GM23338 (cell line): ENCODE results near the gene FAM3D. TPM values are rescaled to one million over a fixed set of nuclear protein-coding genes. Genes with fewer than 3 reads are reported as not detected.

Source experiments
- ATAC-seq: fragments of 200-7000 bp; cut with Tn5 transposase; 3 replicates; pipeline ENCODE4 v1.9.1; 2020
- DNase-seq: peaks from one replicate; pipeline ENCODE4 v3.0.0-alpha.2; 2015; ENCODE audit warnings: low spot score
- H2AFZ ChIP-seq: fragments of 200-600 bp; sonication (generic); 2 replicates; pipeline ENCODE4 v1.8.0; 2016; ENCODE audit warnings: antibody characterized with exemption, mild to moderate bottlenecking, moderate library complexity
- H3F3A ChIP-seq: fragments of 200-600 bp; sonication (generic); replicated peaks from 2 replicates; pipeline ENCODE4 v1.8.0; 2017; ENCODE audit warnings: antibody characterized with exemption, mixed run types, low read depth
- H3K27ac ChIP-seq: fragments of 200-600 bp; sonication (generic); 2 replicates; pipeline ENCODE4 v1.6.1; 2016; ENCODE audit warnings: low read depth
- H3K27me3 ChIP-seq: fragments of 200-600 bp; sonication (generic); 2 replicates; pipeline ENCODE4 v1.8.0; 2016; ENCODE audit warnings: mild to moderate bottlenecking, mixed run types, moderate library complexity; ENCODE audit not compliant: insufficient read depth
- H3K36me3 ChIP-seq: fragments of 200-600 bp; sonication (generic); 2 replicates; pipeline ENCODE4 v1.8.0; 2016; ENCODE audit warnings: mild to moderate bottlenecking; ENCODE audit not compliant: insufficient read depth
- H3K4me1 ChIP-seq: fragments of 200-600 bp; sonication (generic); 2 replicates; pipeline ENCODE4 v1.8.0; 2016; ENCODE audit warnings: mild to moderate bottlenecking, moderate library complexity; ENCODE audit not compliant: insufficient read depth
- H3K4me2 ChIP-seq: fragments of 200-600 bp; sonication (generic); 2 replicates; pipeline ENCODE4 v1.7.1; 2017; ENCODE audit warnings: mixed run types
- H3K4me3 ChIP-seq: fragments of 200-600 bp; sonication (generic); 2 replicates; pipeline ENCODE4 v1.6.1; 2016; ENCODE audit warnings: mixed run types
- H3K79me2 ChIP-seq: fragments of 200-600 bp; sonication (generic); replicated peaks from 2 replicates; pipeline ENCODE4 v1.8.0; 2017; ENCODE audit warnings: mild to moderate bottlenecking; ENCODE audit not compliant: insufficient read depth
- H3K9me2 ChIP-seq: fragments of 200-600 bp; sonication (generic); 2 replicates; pipeline ENCODE4 v1.8.0; 2017; ENCODE audit not compliant: insufficient read depth
- H4K20me1 ChIP-seq: fragments of 200-600 bp; sonication (generic); replicated peaks from 2 replicates; pipeline ENCODE4 v1.8.0; 2017; ENCODE audit warnings: mild to moderate bottlenecking; ENCODE audit not compliant: insufficient read depth
- H3K27ac Mint-ChIP-seq: 2 replicates; pipeline ENCODE4 v1.8.0; 2020; ENCODE audit warnings: inconsistent platforms, mild to moderate bottlenecking, moderate library complexity, mixed read lengths
- H3K27me3 Mint-ChIP-seq: 3 replicates; pipeline ENCODE4 v1.8.0; 2022; ENCODE audit warnings: low read depth, mild to moderate bottlenecking, moderate library complexity, mixed read lengths, inconsistent platforms; ENCODE audit not compliant: insufficient read depth, poor library complexity
- H3K36me3 Mint-ChIP-seq: 3 replicates; pipeline ENCODE4 v1.8.0; 2021; ENCODE audit warnings: low read depth, mild to moderate bottlenecking, inconsistent platforms, moderate library complexity, mixed read lengths
- H3K4me1 Mint-ChIP-seq: 3 replicates; pipeline ENCODE4 v1.8.0; 2020; ENCODE audit warnings: mild to moderate bottlenecking, inconsistent platforms, mixed read lengths
- H3K4me3 Mint-ChIP-seq: 3 replicates; pipeline ENCODE4 v1.8.0; 2021; ENCODE audit warnings: moderate library complexity, mild to moderate bottlenecking, inconsistent platforms, mixed read lengths
- H3K9me3 Mint-ChIP-seq: 3 replicates; pipeline ENCODE4 v1.8.0; 2020; ENCODE audit warnings: moderate library complexity, mild to moderate bottlenecking, inconsistent platforms, mixed read lengths
- CREB1 ChIP-seq: fragments of 250-450 bp; sonication (Bioruptor Pico); IDR thresholded peaks from 2 replicates; pipeline ENCODE4 v1.5.0; 2020; ENCODE audit warnings: low read depth, mild to moderate bottlenecking, moderate library complexity
- EZH2 ChIP-seq: fragments of 200-600 bp; sonication (generic); IDR thresholded peaks from one replicate; pipeline ENCODE4 v1.8.0; 2017; ENCODE audit warnings: antibody characterized with exemption, mild to moderate bottlenecking, low read depth; ENCODE audit not compliant: unreplicated experiment
- EZH2phosphoT487 ChIP-seq: fragments of 200-600 bp; sonication (generic); IDR thresholded peaks from one replicate; pipeline ENCODE4 v1.8.1; 2018; ENCODE audit warnings: antibody characterized with exemption; ENCODE audit not compliant: unreplicated experiment
- JUNB ChIP-seq: IDR thresholded peaks from one replicate; pipeline ENCODE4 v1.6.1; 2016; ENCODE audit warnings: antibody characterized with exemption; ENCODE audit not compliant: unreplicated experiment
- NANOG ChIP-seq: IDR thresholded peaks from 2 replicates; pipeline ENCODE4 v1.6.1; 2016; ENCODE audit warnings: antibody characterized with exemption, borderline replicate concordance
- POLR2AphosphoS5 ChIP-seq: IDR thresholded peaks from 2 replicates; pipeline ENCODE4 v1.6.1; 2016; ENCODE audit warnings: antibody characterized with exemption, low read depth
- STAT1 ChIP-seq: IDR thresholded peaks from one replicate; pipeline ENCODE4 v1.6.1; 2016; ENCODE audit warnings: antibody characterized with exemption; ENCODE audit not compliant: unreplicated experiment
- ZNF114 ChIP-seq: fragments of 250-450 bp; sonication (Bioruptor Pico); IDR thresholded peaks from 2 replicates; pipeline ENCODE4 v1.5.0; 2020; ENCODE audit warnings: mild to moderate bottlenecking, moderate library complexity
- ZNF331 ChIP-seq: fragments of 250-450 bp; sonication (Bioruptor Pico); IDR thresholded peaks from 2 replicates; pipeline ENCODE4 v1.5.0; 2020; ENCODE audit warnings: low read depth, mild to moderate bottlenecking, moderate library complexity
- polyA plus RNA-seq: library from polyadenylated mRNA; unstranded; fragments of >200 nt; fragmentation: Nextera tagmentation; extraction: Ambion mirVana; gene quantifications from 2 replicates; pipeline ENCODE4 v1.2.1, GENCODE V29; 2016
- total RNA-seq: library from RNA; depleted of rRNA; stranded (reverse); fragments of >200 nt; shearing (Covaris generic); gene quantifications from 2 replicates; pipeline ENCODE4 v1.2.3, GENCODE V29; 2014
- TF ChIP-seq, protein P1 (sequence below): IDR thresholded peaks from 2 replicates; pipeline ENCODE4 v1.6.1; 2016; ENCODE audit warnings: antibody characterized with exemption
- TF ChIP-seq, protein P2 (sequence below): IDR thresholded peaks from one replicate; pipeline ENCODE4 v1.6.1; 2018; ENCODE audit warnings: antibody characterized with exemption; ENCODE audit not compliant: unreplicated experiment
- TF ChIP-seq, protein P3 (sequence below), 2 experiments: fragments of 200-600 bp in 1 of 2; sonication (generic) in 1 of 2; conservative IDR thresholded peaks; 2 replicates each; pipeline versions ENCODE4 v1.5.1 to v1.6.1; 2016 to 2017; ENCODE audit warnings: antibody characterized with exemption in 2 of 2, low read depth in 2 of 2, mild to moderate bottlenecking in 2 of 2, moderate library complexity in 1 of 2

Gene FAM3D
- total and polyA plus RNA-seq, 2 experiments from 2014 or later = 0.26 TPM; not detected in 1

DNA sequence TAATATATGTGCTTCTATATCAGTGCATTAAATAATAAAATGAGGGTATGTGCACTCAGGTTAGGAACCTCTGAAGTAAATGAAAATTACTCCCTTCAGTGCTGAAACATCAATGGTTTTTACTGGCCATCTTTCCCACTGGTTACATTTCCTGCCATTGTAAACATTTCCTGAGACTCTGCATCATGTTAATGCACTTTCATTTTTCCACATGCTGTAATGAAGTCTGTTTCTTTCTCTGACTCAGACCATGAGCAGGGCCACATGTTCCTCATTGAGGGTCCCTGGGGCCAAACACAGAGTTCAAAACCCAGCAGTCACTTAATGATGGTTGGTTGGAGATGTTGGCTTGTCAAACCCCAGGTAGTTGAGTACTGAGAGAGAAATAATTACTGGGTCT is 15.3 kb downstream of the FAM3D start:
- Mint-ChIP-seq H3K36me3 (no peaks in the 10 kb centered on the region; the same call in 2 of the 3 replicates), H3K4me1 (no peaks in the 10 kb centered on the region), H3K4me3 (no peak overlapping the region), H3K27ac (no peak overlapping the region), H3K9me3 (peaks cover 5% of the 10 kb centered on the region), H3K27me3 (peaks cover 4% of the 10 kb centered on the region)
- Histone ChIP-seq H3K36me3 (no peaks in the 10 kb centered on the region), H3K4me1 (no peaks in the 10 kb centered on the region), H3K27me3 (no peaks in the 10 kb centered on the region), H3F3A (no peaks in the 10 kb centered on the region), H3K79me2 (no peaks in the 10 kb centered on the region), H3K9me2 (peaks cover 4% of the 10 kb centered on the region; the same call in 1 of the 2 replicates), H4K20me1 (no peaks in the 10 kb centered on the region), H3K4me2 (no peak overlapping the region), H3K4me3 (no peak overlapping the region), H2AFZ (no peak overlapping the region), H3K27ac (no peak overlapping the region)
- DNase-seq (no peak), ATAC-seq (no peak)
- no peak for TF ChIP-seq CREB1 (CRISPR knock-in tag)

DNA sequence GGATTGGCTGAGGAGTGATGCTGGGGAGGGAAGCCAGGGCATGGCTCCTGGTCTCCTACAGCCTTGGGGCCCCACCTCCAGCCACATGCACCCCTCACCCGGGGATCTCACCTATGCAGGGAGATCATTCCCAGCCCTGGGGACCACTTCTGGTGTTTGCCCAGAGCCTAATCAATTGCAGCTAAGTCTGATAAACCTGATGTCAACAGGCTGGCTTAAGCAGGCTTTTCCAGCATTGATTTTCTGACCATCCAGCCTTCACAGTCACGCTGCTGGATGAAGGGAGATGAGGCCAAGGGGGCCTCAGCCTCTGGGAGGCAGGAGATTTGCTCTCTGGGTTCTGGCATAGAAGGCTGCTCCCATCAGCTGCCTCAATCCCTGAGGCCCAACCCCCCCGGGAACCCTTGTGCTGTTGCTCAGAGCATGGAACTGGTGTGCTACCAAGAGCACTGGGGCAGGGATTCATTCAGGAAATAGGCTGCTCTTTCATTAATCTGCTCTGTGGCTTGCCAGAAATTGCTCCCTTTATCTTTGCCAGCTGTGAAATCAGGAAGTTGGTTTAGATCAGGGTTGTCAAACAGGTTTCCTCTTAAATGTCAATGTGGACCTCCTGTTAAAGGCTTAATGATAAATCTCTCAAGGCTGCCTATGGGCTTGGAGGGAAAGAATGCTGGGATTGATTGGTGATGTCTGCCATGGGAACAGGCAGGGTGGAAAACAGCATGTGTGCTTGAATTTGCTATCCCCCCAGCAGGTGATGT is 19.0 kb downstream of the FAM3D start:
- Mint-ChIP-seq H3K27me3 (no peaks in the 10 kb centered on the region), H3K4me1 (no peaks in the 10 kb centered on the region), H3K4me3 (no peak overlapping the region), H3K27ac (no peak overlapping the region), H3K9me3 (peaks cover 3% of the 10 kb centered on the region), H3K36me3 (no peaks in the 10 kb centered on the region; the same call in 2 of the 3 replicates)
- Histone ChIP-seq H3K27ac (no peak overlapping the region), H3F3A (no peaks in the 10 kb centered on the region), H3K4me3 (no peak overlapping the region), H3K4me1 (no peaks in the 10 kb centered on the region), H3K36me3 (no peaks in the 10 kb centered on the region), H2AFZ (no peak overlapping the region), H3K4me2 (no peak overlapping the region), H4K20me1 (no peaks in the 10 kb centered on the region), H3K79me2 (no peaks in the 10 kb centered on the region), H3K27me3 (no peaks in the 10 kb centered on the region), H3K9me2 (peaks cover 4% of the 10 kb centered on the region; the same call in 1 of the 2 replicates)
- no peak for DNase-seq
- no peak for ATAC-seq
- TF ChIP-seq NANOG (no peak), EZH2 (no peak), CREB1 (CRISPR knock-in tag) (no peak), ZNF114 (no peak), JUNB (no peak), EZH2phosphoT487 (no peak), STAT1 (no peak), ZNF331 (no peak), POLR2AphosphoS5 (no peak)
- TF ChIP-seq, protein P1, sequence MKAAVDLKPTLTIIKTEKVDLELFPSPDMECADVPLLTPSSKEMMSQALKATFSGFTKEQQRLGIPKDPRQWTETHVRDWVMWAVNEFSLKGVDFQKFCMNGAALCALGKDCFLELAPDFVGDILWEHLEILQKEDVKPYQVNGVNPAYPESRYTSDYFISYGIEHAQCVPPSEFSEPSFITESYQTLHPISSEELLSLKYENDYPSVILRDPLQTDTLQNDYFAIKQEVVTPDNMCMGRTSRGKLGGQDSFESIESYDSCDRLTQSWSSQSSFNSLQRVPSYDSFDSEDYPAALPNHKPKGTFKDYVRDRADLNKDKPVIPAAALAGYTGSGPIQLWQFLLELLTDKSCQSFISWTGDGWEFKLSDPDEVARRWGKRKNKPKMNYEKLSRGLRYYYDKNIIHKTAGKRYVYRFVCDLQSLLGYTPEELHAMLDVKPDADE = no peak
- TF ChIP-seq, protein P2, sequence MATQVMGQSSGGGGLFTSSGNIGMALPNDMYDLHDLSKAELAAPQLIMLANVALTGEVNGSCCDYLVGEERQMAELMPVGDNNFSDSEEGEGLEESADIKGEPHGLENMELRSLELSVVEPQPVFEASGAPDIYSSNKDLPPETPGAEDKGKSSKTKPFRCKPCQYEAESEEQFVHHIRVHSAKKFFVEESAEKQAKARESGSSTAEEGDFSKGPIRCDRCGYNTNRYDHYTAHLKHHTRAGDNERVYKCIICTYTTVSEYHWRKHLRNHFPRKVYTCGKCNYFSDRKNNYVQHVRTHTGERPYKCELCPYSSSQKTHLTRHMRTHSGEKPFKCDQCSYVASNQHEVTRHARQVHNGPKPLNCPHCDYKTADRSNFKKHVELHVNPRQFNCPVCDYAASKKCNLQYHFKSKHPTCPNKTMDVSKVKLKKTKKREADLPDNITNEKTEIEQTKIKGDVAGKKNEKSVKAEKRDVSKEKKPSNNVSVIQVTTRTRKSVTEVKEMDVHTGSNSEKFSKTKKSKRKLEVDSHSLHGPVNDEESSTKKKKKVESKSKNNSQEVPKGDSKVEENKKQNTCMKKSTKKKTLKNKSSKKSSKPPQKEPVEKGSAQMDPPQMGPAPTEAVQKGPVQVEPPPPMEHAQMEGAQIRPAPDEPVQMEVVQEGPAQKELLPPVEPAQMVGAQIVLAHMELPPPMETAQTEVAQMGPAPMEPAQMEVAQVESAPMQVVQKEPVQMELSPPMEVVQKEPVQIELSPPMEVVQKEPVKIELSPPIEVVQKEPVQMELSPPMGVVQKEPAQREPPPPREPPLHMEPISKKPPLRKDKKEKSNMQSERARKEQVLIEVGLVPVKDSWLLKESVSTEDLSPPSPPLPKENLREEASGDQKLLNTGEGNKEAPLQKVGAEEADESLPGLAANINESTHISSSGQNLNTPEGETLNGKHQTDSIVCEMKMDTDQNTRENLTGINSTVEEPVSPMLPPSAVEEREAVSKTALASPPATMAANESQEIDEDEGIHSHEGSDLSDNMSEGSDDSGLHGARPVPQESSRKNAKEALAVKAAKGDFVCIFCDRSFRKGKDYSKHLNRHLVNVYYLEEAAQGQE = no peak
- TF ChIP-seq, protein P3, sequence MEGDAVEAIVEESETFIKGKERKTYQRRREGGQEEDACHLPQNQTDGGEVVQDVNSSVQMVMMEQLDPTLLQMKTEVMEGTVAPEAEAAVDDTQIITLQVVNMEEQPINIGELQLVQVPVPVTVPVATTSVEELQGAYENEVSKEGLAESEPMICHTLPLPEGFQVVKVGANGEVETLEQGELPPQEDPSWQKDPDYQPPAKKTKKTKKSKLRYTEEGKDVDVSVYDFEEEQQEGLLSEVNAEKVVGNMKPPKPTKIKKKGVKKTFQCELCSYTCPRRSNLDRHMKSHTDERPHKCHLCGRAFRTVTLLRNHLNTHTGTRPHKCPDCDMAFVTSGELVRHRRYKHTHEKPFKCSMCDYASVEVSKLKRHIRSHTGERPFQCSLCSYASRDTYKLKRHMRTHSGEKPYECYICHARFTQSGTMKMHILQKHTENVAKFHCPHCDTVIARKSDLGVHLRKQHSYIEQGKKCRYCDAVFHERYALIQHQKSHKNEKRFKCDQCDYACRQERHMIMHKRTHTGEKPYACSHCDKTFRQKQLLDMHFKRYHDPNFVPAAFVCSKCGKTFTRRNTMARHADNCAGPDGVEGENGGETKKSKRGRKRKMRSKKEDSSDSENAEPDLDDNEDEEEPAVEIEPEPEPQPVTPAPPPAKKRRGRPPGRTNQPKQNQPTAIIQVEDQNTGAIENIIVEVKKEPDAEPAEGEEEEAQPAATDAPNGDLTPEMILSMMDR (conservative IDR thresholded peaks at IDR 0.05; ENCODE audit: low read depth in 2 of 2) = no peak
